ENCODE results near the gene CTAG1A.
"Not testable (repeated sequence)": the region's sequence is repeated elsewhere in the genome, so short reads cannot be mapped to it uniquely, and the experiment has no call there.

DNA sequence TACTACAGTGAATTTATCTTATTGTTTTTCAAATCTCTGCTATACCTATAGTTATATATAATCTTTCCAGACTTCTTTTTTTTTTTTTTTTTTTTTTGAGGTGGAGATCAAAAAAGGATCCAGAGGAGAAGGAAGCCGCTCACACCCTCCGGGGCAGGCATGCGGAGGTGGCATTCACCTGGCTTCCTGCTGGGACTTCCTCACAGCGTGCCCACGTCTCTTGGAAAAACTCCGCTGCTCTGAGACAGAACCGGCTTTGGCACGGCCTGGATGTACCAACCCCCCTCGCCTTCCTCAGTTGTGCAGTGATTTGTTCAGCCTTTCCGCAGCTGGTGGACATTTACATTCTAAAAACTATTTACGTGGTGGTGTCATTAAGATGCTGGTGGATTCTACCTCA is 23.0 kb downstream of the CTAG1A start:
- TF ChIP-seq, protein P1, sequence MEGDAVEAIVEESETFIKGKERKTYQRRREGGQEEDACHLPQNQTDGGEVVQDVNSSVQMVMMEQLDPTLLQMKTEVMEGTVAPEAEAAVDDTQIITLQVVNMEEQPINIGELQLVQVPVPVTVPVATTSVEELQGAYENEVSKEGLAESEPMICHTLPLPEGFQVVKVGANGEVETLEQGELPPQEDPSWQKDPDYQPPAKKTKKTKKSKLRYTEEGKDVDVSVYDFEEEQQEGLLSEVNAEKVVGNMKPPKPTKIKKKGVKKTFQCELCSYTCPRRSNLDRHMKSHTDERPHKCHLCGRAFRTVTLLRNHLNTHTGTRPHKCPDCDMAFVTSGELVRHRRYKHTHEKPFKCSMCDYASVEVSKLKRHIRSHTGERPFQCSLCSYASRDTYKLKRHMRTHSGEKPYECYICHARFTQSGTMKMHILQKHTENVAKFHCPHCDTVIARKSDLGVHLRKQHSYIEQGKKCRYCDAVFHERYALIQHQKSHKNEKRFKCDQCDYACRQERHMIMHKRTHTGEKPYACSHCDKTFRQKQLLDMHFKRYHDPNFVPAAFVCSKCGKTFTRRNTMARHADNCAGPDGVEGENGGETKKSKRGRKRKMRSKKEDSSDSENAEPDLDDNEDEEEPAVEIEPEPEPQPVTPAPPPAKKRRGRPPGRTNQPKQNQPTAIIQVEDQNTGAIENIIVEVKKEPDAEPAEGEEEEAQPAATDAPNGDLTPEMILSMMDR (IDR thresholded peaks at IDR 0.05; ENCODE audit: low read length): not testable (repeated sequence)
- not testable (repeated sequence) for TF ChIP-seq EZH2 (optimal IDR thresholded peaks at IDR 0.05; ENCODE audit: low read depth, low read length)

All from MM.1S (cell line).